ENCODE results near the gene CBX5.
"Not testable (repeated sequence)": the region's sequence is repeated elsewhere in the genome, so short reads cannot be mapped to it uniquely, and the experiment has no call there.

The CBX5 gene

GRCh38 chr12:54284070-54284780 lies 4.3 kb upstream of the CBX5 start:
- not testable (repeated sequence) for H3K4me3 Mint-ChIP-seq; H3K27me3 Mint-ChIP-seq; H3K27ac Mint-ChIP-seq; H3K9me3 Mint-ChIP-seq; H3K36me3 Mint-ChIP-seq (ENCODE audit: low read depth)
- H3K4me1 Mint-ChIP-seq (ENCODE audit: low read depth) = peaks cover 55% of the 10 kb centered on the region

DNA sequence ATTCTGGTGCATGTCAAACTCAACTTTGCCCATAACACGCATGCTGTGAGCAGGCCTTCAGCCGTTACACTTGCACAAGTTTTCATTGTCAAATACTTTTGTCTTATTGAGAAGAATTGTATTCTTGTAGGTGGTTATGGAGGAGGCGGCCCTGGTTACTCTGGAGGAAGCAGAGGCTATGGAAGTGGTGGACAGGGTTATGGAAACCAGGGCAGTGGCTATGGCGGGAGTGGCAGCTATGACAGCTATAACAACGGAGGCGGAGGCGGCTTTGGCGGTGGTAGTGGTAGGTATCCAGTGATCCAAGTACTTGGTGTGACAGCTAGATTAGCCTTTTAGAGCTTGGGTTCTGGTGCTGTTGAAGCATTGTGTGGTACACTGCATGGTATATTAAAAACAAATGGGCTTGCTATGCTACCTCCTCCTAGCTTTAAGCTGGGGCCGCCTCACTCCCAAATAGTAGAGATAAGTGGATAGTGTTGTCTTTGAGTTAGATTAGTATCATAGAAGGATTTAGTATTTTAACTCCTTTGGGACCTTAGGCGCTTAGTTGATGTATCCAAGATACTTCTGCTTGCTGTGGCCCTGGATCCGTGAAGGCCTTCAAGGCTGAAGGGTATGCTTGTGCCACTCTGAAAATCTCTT lies 3.1 kb upstream of the CBX5 start:
- Mint-ChIP-seq H3K4me3 (no peak overlapping the region), H3K27ac (no peak overlapping the region), H3K9me3 (no peaks in the 10 kb centered on the region), H3K36me3 (ENCODE audit: low read depth) (no peaks in the 10 kb centered on the region), H3K27me3 (no peaks in the 10 kb centered on the region), H3K4me1 (ENCODE audit: low read depth) (peaks cover 62% of the 10 kb centered on the region)

- peaks cover 69% of the 10 kb centered on the region for H3K4me1 Mint-ChIP-seq (ENCODE audit: low read depth)
- H3K4me3 Mint-ChIP-seq; H3K36me3 Mint-ChIP-seq (ENCODE audit: low read depth); H3K27ac Mint-ChIP-seq; H3K9me3 Mint-ChIP-seq; H3K27me3 Mint-ChIP-seq: not testable (repeated sequence)
These were observed 1.8 kb upstream of the CBX5 start for GRCh38 chr12:54281694-54282093.

DNA sequence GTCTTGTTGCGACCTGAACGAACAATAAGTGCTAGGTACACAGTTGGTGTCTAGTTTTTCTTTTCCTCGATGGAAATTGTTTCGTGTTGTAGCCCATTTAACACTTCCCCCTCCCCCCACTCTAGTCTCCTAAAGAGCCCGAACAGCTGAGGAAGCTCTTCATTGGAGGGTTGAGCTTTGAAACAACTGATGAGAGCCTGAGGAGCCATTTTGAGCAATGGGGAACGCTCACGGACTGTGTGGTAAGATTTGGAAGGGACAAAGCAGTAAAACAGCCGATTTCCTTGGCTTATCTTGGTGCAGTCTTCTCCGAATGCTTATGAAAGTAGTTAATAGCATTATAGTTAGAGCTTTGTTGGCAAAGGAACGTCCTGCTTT lies 1.3 kb upstream of the CBX5 start:
- H3K4me3 Mint-ChIP-seq; H3K9me3 Mint-ChIP-seq; H3K27me3 Mint-ChIP-seq; H3K27ac Mint-ChIP-seq; H3K36me3 Mint-ChIP-seq (ENCODE audit: low read depth): not testable (repeated sequence)
- peaks cover 72% of the 10 kb centered on the region for H3K4me1 Mint-ChIP-seq (ENCODE audit: low read depth)

- Mint-ChIP-seq H3K27ac (no peak within 1 kb of the TSS), H3K4me1 (ENCODE audit: low read depth) (peaks cover 73% of the 10 kb centered on the region), H3K4me3 (no peak within 1 kb of the TSS), H3K27me3 (no peaks in the 10 kb centered on the region), H3K36me3 (ENCODE audit: low read depth) (peaks cover 10% of the 10 kb centered on the region), H3K9me3 (no peaks in the 10 kb centered on the region)
These were observed 742 bp upstream of the CBX5 start, which contains the start of gene HNRNPA1 for GRCh38 chr12:54280468-54281260. TSS of gene HNRNPA1 (plus strand) at chr12:54280726. CDS start at chr12:54280808, 82 bp downstream.

DNA sequence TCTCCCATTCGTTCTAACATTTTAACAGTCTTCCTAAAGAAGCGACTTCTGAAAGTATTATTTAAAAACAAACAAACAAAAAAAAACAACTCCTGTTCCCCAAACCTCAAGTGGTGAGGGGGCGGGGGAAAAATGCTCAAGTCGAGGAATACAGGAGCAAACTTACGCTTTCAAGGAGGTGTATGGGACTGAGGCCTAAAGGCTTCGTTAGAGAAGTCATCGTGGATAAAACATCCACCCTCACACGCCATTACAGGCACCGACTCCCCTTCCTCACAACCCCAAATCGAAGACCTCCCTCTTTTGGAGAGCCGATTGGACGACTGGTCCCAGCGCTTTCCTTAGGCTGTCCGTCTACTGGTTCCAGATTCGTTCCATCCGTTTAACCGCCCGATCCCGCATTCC lies 693 bp downstream of the CBX5 start:
- Mint-ChIP-seq H3K27ac (no peak overlapping the region), H3K4me1 (ENCODE audit: low read depth) (peaks cover 68% of the 10 kb centered on the region), H3K27me3 (no peaks in the 10 kb centered on the region), H3K9me3 (no peaks in the 10 kb centered on the region), H3K36me3 (ENCODE audit: low read depth) (peaks cover 12% of the 10 kb centered on the region), H3K4me3 (no peak overlapping the region)

DNA sequence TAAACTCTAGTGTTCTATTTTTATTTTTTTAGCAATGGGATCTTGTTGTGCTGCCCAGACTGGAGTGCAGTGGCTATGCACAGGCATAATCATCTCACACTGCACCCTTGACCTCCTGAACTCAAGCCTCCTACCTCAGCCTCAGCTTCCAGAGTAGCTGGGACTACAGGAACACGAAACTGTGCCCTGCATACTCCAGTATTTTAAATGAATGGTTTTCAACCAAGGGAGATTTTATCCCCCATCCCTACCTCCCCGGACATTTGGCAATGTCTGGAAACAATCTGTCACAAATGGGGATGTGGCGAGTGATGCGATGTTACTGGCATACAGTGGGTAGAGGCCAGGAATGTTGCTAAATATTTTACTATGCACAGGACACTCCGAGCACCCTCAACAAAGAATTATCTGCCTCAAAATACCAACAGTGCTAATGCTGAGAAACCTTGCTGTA lies 2.1 kb downstream of the CBX5 start:
- Mint-ChIP-seq H3K9me3 (no peaks in the 10 kb centered on the region), H3K27ac (no peak overlapping the region), H3K36me3 (ENCODE audit: low read depth) (peaks cover 26% of the 10 kb centered on the region), H3K4me3 (no peak overlapping the region), H3K27me3 (no peaks in the 10 kb centered on the region), H3K4me1 (ENCODE audit: low read depth) (peaks cover 67% of the 10 kb centered on the region)

DNA sequence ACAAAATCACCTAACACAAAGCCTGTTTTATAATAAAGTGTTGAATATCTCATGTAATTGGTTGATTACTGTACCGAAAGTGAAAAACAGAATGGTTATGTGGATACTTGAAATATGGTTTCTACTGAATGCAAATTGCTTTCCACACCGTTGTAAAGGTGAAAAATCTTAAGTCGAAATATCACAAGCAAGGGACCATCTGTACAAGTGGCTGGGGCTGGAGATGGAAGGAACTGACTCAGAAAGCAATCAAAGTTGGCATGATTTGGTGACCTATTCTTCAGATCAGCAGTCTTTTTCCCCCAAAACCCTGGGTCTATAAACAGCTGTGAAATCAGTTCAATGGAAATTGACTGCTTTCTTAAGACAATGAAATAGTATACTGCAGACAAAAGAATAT lies 3.6 kb downstream of the CBX5 start:
- Mint-ChIP-seq H3K27ac (peak overlapping the region; percentile 84), H3K27me3 (no peaks in the 10 kb centered on the region), H3K4me1 (ENCODE audit: low read depth) (peaks cover 68% of the 10 kb centered on the region), H3K36me3 (ENCODE audit: low read depth) (peaks cover 38% of the 10 kb centered on the region), H3K9me3 (no peaks in the 10 kb centered on the region), H3K4me3 (peak overlapping the region; percentile 53)

GRCh38 chr12:54273981-54274380 lies 5.9 kb downstream of the CBX5 start:
- Mint-ChIP-seq H3K27me3 (no peaks in the 10 kb centered on the region), H3K4me3 (no peak overlapping the region), H3K27ac (no peak overlapping the region), H3K4me1 (ENCODE audit: low read depth) (peaks cover 81% of the 10 kb centered on the region), H3K9me3 (no peaks in the 10 kb centered on the region), H3K36me3 (ENCODE audit: low read depth) (peaks cover 42% of the 10 kb centered on the region)

DNA sequence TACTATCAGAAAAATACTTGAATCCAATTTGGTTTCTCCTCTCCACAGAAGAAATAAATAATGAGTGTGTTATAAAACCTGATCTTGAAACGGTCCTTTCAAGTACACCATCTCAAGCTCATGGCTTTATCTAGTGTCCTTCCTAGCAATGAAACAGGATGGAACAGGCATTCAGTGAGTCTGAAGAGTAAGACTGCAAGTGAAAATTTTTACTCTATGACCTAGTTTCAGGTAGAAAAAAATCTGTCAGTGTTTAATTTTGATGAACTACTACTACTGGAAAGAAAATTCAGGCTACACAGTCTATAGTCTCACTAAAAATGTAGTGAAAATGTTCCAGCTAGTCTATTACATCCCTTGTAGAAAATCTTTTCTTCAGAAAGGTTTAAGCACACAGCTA lies 7.7 kb downstream of the CBX5 start:
- peaks cover 67% of the 10 kb centered on the region for H3K4me1 Mint-ChIP-seq (ENCODE audit: low read depth)

GRCh38 chr12:54270345-54270744 lies 9.6 kb downstream of the CBX5 start:
- Mint-ChIP-seq H3K4me3 (no peak overlapping the region), H3K27me3 (no peaks in the 10 kb centered on the region), H3K9me3 (no peaks in the 10 kb centered on the region), H3K36me3 (ENCODE audit: low read depth) (peaks cover 46% of the 10 kb centered on the region), H3K27ac (peak overlapping the region; percentile 69), H3K4me1 (ENCODE audit: low read depth) (peaks cover 48% of the 10 kb centered on the region)

More for the DNA sequence above, 7.7 kb downstream of the CBX5 start:
- Mint-ChIP-seq H3K27ac (no peak overlapping the region), H3K27me3 (no peaks in the 10 kb centered on the region), H3K4me3 (no peak overlapping the region), H3K36me3 (ENCODE audit: low read depth) (peaks cover 49% of the 10 kb centered on the region), H3K9me3 (no peaks in the 10 kb centered on the region)

DNA sequence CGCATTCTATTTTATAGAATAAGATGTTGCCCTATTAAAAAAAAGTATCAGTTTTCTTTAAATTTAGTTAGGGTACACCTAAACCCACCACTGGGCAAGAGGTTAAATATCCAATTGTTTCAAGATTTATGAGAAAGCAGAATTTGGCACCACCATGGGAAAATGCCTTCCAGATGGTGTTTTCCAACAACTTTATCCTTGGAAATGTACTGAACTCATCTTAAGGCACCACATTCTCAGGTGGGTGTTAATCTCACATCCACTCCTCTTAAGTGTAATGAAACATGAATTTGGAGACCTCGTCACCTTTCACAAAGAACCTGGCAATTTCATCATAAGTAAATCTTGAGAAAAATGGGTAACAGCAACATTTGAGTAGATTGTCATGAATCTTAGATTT lies 13.1 kb downstream of the CBX5 start:
- Mint-ChIP-seq H3K36me3 (ENCODE audit: low read depth) (peaks cover 23% of the 10 kb centered on the region), H3K4me1 (ENCODE audit: low read depth) (peaks cover 22% of the 10 kb centered on the region), H3K27ac (no peak overlapping the region), H3K9me3 (no peaks in the 10 kb centered on the region), H3K27me3 (no peaks in the 10 kb centered on the region), H3K4me3 (no peak overlapping the region)

DNA sequence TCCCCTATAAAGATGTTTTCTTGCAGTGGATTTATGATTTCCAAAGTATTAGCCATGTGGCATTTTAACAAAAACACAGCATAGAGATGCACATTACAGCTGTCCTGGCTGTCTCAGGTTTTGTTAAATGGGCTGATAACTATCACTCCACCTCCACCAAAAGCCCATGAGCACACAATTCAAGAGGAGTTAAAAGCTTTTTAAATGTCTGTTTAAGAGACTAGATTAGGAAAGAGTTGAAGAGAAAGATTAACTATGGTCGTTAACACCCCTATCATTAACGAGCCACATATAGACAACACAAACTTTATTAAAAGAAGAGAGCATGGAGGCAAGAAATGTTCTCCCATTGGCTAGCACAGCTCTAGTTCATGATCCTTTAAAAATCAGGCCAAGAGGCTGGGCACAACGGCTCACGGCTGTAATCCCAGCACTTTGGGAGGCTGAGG lies 14.5 kb downstream of the CBX5 start:
- H3K27ac Mint-ChIP-seq = no peak overlapping the region
- H3K27me3 Mint-ChIP-seq = no peaks in the 10 kb centered on the region
- peaks cover 18% of the 10 kb centered on the region for H3K4me1 Mint-ChIP-seq (ENCODE audit: low read depth)
- no peak overlapping the region for H3K4me3 Mint-ChIP-seq
- peaks cover 17% of the 10 kb centered on the region for H3K36me3 Mint-ChIP-seq (ENCODE audit: low read depth)
- H3K9me3 Mint-ChIP-seq = no peaks in the 10 kb centered on the region

GRCh38 chr12:54262403-54262925 lies 17.5 kb downstream of the CBX5 start:
- Mint-ChIP-seq H3K4me3 (no peak overlapping the region), H3K4me1 (ENCODE audit: low read depth) (peaks cover 43% of the 10 kb centered on the region), H3K27ac (no peak overlapping the region)

More at GRCh38 chr12:54262403-54262925, 17.5 kb downstream of the CBX5 start:
- H3K9me3 Mint-ChIP-seq = no peaks in the 10 kb centered on the region
- peaks cover 21% of the 10 kb centered on the region for H3K36me3 Mint-ChIP-seq (ENCODE audit: low read depth)
- H3K27me3 Mint-ChIP-seq = no peaks in the 10 kb centered on the region

Measured in stimulated activated naive CD8-positive, alpha-beta T cell treated with anti-CD3 and anti-CD28 coated beads, Interleukin-15, Interleukin-2, amounts not matched to agents 100 ng/mL and 50 ng/mL, for 24 hours (primary cell).